ENCODE measurements around the gene FOXO6.

The FOXO6 gene

DNA sequence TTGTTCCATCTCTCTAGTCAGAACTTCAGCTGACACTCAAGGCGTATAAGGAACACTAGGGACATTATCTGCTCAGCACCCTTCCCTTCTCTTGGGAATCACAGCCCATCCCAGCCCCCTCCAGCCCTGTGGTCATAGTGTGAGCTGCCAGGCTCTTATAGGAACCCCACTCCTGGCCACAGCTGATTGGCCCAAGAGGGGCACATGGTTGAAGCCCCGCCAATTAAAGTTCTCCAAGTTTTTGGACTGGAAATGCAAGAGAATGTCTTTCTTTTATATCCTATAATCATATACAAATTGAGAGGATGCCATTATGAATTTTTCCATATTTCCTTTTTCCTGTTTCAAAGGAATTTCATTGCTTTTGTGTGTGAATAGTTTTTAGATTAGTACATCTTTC is 40.7 kb downstream of the FOXO6 start:
- Histone ChIP-seq H3K4me3 (ENCODE audit: low read length in 2 of 2) (no peak overlapping the region), H4K91ac (ENCODE audit: low read depth, low read length, poor library complexity) (no peak overlapping the region), H4K8ac (ENCODE audit: low read depth, low read length) (no peak overlapping the region), H3K9ac (ENCODE audit: low read depth, low read length, poor library complexity) (no peak overlapping the region), H2BK12ac (ENCODE audit: low read length) (no peak overlapping the region), H3K9me3 (replicated peaks in 1 of 2; ENCODE audit: control insufficient read depth in 2 of 2, insufficient read depth in 1 of 2, low read depth in 1 of 2, low read length in 2 of 2) (no peaks in the 10 kb centered on the region), H3K27ac (replicated peaks; ENCODE audit: low read length) (no peak overlapping the region), H3K18ac (ENCODE audit: low read length) (no peak overlapping the region), H2BK15ac (ENCODE audit: low read length) (no peak overlapping the region), H3K79me1 (ENCODE audit: low read depth, low read length) (no peaks in the 10 kb centered on the region), H2BK5ac (ENCODE audit: low read length) (no peak overlapping the region), H2BK120ac (ENCODE audit: low read depth, low read length) (no peak overlapping the region), H3K27me3 (ENCODE audit: control insufficient read depth in 3 of 3, insufficient read depth in 3 of 3, low read depth in 1 of 3, low read length in 3 of 3) (peaks cover 0 to 40% (median 2%) of the 10 kb centered on the region in 3 experiments), H2AK5ac (ENCODE audit: low read depth, low read length) (no peak overlapping the region), H3K23ac (ENCODE audit: low read depth, low read length, poor library complexity) (no peak overlapping the region), H3K4me1 (ENCODE audit: control insufficient read depth in 2 of 2, insufficient read depth in 1 of 2, low read depth in 1 of 2, low read length in 2 of 2) (peaks cover 0 to 9% of the 10 kb centered on the region in 2 donors), H3K14ac (ENCODE audit: low read length) (no peak overlapping the region), H3K4me2 (ENCODE audit: insufficient read depth, low read length, poor library complexity, severe bottlenecking) (no peak overlapping the region), H2AFZ (ENCODE audit: low read length) (no peak overlapping the region), H3K4ac (ENCODE audit: low read length) (no peak overlapping the region), H3K36me3 (replicated peaks in 1 of 2; ENCODE audit: control insufficient read depth in 2 of 2, insufficient read depth in 2 of 2, low read length in 2 of 2) (no peaks in the 10 kb centered on the region)
- WGBS, 2 donors (ENCODE audit: extremely low coverage in 2 of 2, insufficient read length in 2 of 2, insufficient replicate concordance in 1 of 2): no CpG with 5 or more reads among the region's 2 CpGs
- DNase-seq (ENCODE audit: low spot score): no peak

DNA sequence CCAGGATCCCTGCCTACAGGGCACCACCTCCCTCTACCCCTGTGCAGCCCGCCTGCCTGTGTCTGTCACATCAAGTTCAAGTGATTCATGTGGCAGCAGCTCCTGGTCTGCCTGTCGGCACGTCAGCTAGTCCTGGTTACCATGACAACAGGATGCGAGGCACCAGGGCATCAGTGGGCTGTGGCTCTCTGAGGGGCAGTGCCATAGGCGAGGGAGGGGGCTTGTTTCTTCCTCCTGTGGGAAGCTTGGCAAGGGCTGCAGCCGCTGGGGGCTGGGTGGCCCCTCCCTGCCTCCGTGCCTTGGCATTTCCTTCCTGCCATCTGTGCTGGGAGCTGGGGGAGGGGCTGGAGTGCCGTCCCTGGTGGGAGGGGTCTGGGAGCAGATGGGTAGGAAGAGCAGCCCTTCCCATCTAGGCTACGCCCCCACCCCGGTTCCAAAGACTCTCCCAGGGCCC is 43.1 kb downstream of the FOXO6 start:
- no peak overlapping the region for H3K4me3 ChIP-seq (ENCODE audit: low read length in 2 of 2)
- DNase-seq (ENCODE audit: low spot score): no peak
- no CpG with 5 or more reads among the region's 10 CpGs for WGBS, 2 donors (ENCODE audit: extremely low coverage in 2 of 2, insufficient read length in 2 of 2, insufficient replicate concordance in 1 of 2)
- no peak overlapping the region for H3K4me2 ChIP-seq (ENCODE audit: insufficient read depth, low read length, poor library complexity, severe bottlenecking)
- no peak overlapping the region for H4K8ac ChIP-seq (ENCODE audit: low read depth, low read length)
- H3K14ac ChIP-seq (ENCODE audit: low read length): no peak overlapping the region
- no peak overlapping the region for H2BK15ac ChIP-seq (ENCODE audit: low read length)
- H3K9me3 ChIP-seq (replicated peaks in 1 of 2; ENCODE audit: control insufficient read depth in 2 of 2, insufficient read depth in 1 of 2, low read depth in 1 of 2, low read length in 2 of 2): no peaks in the 10 kb centered on the region
- H3K36me3 ChIP-seq (replicated peaks in 1 of 2; ENCODE audit: control insufficient read depth in 2 of 2, insufficient read depth in 2 of 2, low read length in 2 of 2): no peaks in the 10 kb centered on the region
- no peak overlapping the region for H3K4ac ChIP-seq (ENCODE audit: low read length)
- no peaks in the 10 kb centered on the region for H3K79me1 ChIP-seq (ENCODE audit: low read depth, low read length)
- H4K91ac ChIP-seq (ENCODE audit: low read depth, low read length, poor library complexity): no peak overlapping the region
- no peak overlapping the region for H3K23ac ChIP-seq (ENCODE audit: low read depth, low read length, poor library complexity)
- H3K18ac ChIP-seq (ENCODE audit: low read length): peak overlapping the region; percentile 22
- peaks cover 0 to 50% (median 2%) of the 10 kb centered on the region in 3 experiments for H3K27me3 ChIP-seq (ENCODE audit: control insufficient read depth in 3 of 3, insufficient read depth in 3 of 3, low read depth in 1 of 3, low read length in 3 of 3)
- H2BK5ac ChIP-seq (ENCODE audit: low read length): no peak overlapping the region
- no peak overlapping the region for H3K27ac ChIP-seq (replicated peaks; ENCODE audit: low read length)
- no peak overlapping the region for H2BK12ac ChIP-seq (ENCODE audit: low read length)
- no peak overlapping the region for H2BK120ac ChIP-seq (ENCODE audit: low read depth, low read length)
- no peak overlapping the region for H2AFZ ChIP-seq (ENCODE audit: low read length)
- H3K9ac ChIP-seq (ENCODE audit: low read depth, low read length, poor library complexity): peak overlapping the region; percentile 68
- no peak overlapping the region for H2AK5ac ChIP-seq (ENCODE audit: low read depth, low read length)
- peaks cover 0 to 2% of the 10 kb centered on the region in 2 donors for H3K4me1 ChIP-seq (ENCODE audit: control insufficient read depth in 2 of 2, insufficient read depth in 1 of 2, low read depth in 1 of 2, low read length in 2 of 2)

DNA sequence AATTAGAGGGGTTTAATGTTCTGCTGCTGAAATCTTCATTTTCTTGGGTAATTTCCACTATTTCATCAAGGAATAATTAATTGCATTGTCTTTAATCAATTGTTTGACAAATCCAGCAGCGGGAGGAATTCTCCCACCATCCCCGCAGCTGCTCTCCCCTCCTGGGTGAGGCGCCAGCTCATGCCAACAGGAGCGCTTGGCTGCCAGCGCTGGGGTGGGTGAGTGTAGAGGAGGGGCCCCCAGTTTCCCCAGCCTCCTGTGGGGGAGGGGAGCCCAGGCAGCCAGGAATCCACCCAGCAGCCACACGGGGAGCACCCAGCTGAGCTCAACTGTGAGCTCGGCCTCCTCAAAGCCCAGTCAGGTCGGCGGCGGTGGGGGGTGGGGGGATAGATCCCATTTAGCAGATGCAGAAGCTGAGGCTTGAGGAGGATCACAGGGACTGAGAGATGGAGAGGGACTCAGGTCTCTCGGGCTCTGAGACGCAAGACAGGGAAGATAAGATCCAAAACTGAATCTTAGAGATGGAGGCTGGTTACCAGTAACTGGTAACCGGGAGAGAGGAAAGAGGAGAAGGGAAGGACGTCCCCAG is 46.5 kb downstream of the FOXO6 start:
- Histone ChIP-seq H3K36me3 (replicated peaks in 1 of 2; ENCODE audit: control insufficient read depth in 2 of 2, insufficient read depth in 2 of 2, low read length in 2 of 2) (no peaks in the 10 kb centered on the region), H3K4me1 (ENCODE audit: control insufficient read depth in 2 of 2, insufficient read depth in 1 of 2, low read depth in 1 of 2, low read length in 2 of 2) (peaks cover 2 to 4% of the 10 kb centered on the region in 2 donors), H2AFZ (ENCODE audit: low read length) (no peak overlapping the region), H3K4me2 (ENCODE audit: insufficient read depth, low read length, poor library complexity, severe bottlenecking) (no peak overlapping the region), H3K9ac (ENCODE audit: low read depth, low read length, poor library complexity) (no peak overlapping the region), H2BK15ac (ENCODE audit: low read length) (no peak overlapping the region), H2BK120ac (ENCODE audit: low read depth, low read length) (no peak overlapping the region), H3K79me1 (ENCODE audit: low read depth, low read length) (no peaks in the 10 kb centered on the region), H3K27me3 (ENCODE audit: control insufficient read depth in 3 of 3, insufficient read depth in 3 of 3, low read depth in 1 of 3, low read length in 3 of 3) (peaks cover 0 to 50% (median 2%) of the 10 kb centered on the region in 3 experiments), H4K8ac (ENCODE audit: low read depth, low read length) (no peak overlapping the region), H3K4me3 (ENCODE audit: low read length in 2 of 2) (no peak overlapping the region), H3K4ac (ENCODE audit: low read length) (no peak overlapping the region), H4K91ac (ENCODE audit: low read depth, low read length, poor library complexity) (no peak overlapping the region), H3K14ac (ENCODE audit: low read length) (no peak overlapping the region), H3K18ac (ENCODE audit: low read length) (peak overlapping the region; percentile 58), H2BK5ac (ENCODE audit: low read length) (no peak overlapping the region), H3K27ac (replicated peaks; ENCODE audit: low read length) (no peak overlapping the region), H2BK12ac (ENCODE audit: low read length) (no peak overlapping the region), H3K9me3 (replicated peaks in 1 of 2; ENCODE audit: control insufficient read depth in 2 of 2, insufficient read depth in 1 of 2, low read depth in 1 of 2, low read length in 2 of 2) (no peaks in the 10 kb centered on the region), H2AK5ac (ENCODE audit: low read depth, low read length) (no peak overlapping the region), H3K23ac (ENCODE audit: low read depth, low read length, poor library complexity) (no peak overlapping the region)
- WGBS, 2 donors (ENCODE audit: extremely low coverage in 2 of 2, insufficient read length in 2 of 2, insufficient replicate concordance in 1 of 2): no CpG with 5 or more reads among the region's 14 CpGs
- no peak for DNase-seq (ENCODE audit: low spot score)

DNA sequence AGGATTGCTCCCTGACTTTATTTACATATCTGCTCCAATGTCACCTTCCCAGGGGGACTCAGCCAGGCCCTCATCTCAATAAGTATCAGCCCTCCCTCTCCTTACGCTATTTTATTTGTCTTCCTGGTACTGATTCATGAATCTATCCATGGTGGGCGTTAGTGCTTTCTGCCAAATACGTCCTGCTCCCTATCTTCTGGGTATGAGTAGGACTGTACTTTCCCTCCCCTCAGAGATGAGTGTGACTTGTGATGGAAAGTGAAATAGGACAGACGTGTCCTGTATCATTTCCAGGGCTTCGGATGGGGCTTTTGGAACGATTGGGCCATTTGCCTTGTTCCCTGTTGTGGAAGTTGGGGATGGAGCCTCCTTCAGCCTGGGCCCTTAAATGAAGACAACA is 47.5 kb downstream of the FOXO6 start:
- Histone ChIP-seq H3K23ac (ENCODE audit: low read depth, low read length, poor library complexity) (no peak overlapping the region), H3K9me3 (replicated peaks in 1 of 2; ENCODE audit: control insufficient read depth in 2 of 2, insufficient read depth in 1 of 2, low read depth in 1 of 2, low read length in 2 of 2) (no peaks in the 10 kb centered on the region), H2AK5ac (ENCODE audit: low read depth, low read length) (no peak overlapping the region), H3K18ac (ENCODE audit: low read length) (no peak overlapping the region), H3K4me2 (ENCODE audit: insufficient read depth, low read length, poor library complexity, severe bottlenecking) (no peak overlapping the region), H2BK5ac (ENCODE audit: low read length) (no peak overlapping the region), H2BK120ac (ENCODE audit: low read depth, low read length) (no peak overlapping the region), H3K27me3 (ENCODE audit: control insufficient read depth in 3 of 3, insufficient read depth in 3 of 3, low read depth in 1 of 3, low read length in 3 of 3) (peaks cover 0 to 49% (median 2%) of the 10 kb centered on the region in 3 experiments), H2BK15ac (ENCODE audit: low read length) (no peak overlapping the region), H2BK12ac (ENCODE audit: low read length) (no peak overlapping the region), H3K4ac (ENCODE audit: low read length) (no peak overlapping the region), H3K9ac (ENCODE audit: low read depth, low read length, poor library complexity) (no peak overlapping the region), H3K4me3 (ENCODE audit: low read length in 2 of 2) (no peak overlapping the region), H3K79me1 (ENCODE audit: low read depth, low read length) (no peaks in the 10 kb centered on the region), H3K27ac (replicated peaks; ENCODE audit: low read length) (no peak overlapping the region), H3K14ac (ENCODE audit: low read length) (no peak overlapping the region), H3K36me3 (replicated peaks in 1 of 2; ENCODE audit: control insufficient read depth in 2 of 2, insufficient read depth in 2 of 2, low read length in 2 of 2) (no peaks in the 10 kb centered on the region), H4K91ac (ENCODE audit: low read depth, low read length, poor library complexity) (peak overlapping the region; percentile 17), H4K8ac (ENCODE audit: low read depth, low read length) (no peak overlapping the region), H2AFZ (ENCODE audit: low read length) (no peak overlapping the region), H3K4me1 (ENCODE audit: control insufficient read depth in 2 of 2, insufficient read depth in 1 of 2, low read depth in 1 of 2, low read length in 2 of 2) (peaks cover 4 to 8% of the 10 kb centered on the region in 2 donors)
- DNase-seq (ENCODE audit: low spot score): no peak
- WGBS, 2 donors (ENCODE audit: extremely low coverage in 2 of 2, insufficient read length in 2 of 2, insufficient replicate concordance in 1 of 2): no CpG with 5 or more reads among the region's 6 CpGs
